SK-N-SH (cell line): ENCODE data around the gene ZBTB22. TPM values are rescaled to one million over a fixed set of nuclear protein-coding genes. Genes with fewer than 3 reads are reported as not detected.
"Not testable (repeated sequence)": the region's sequence is repeated elsewhere in the genome, so short reads cannot be mapped to it uniquely, and the experiment has no call there.

ENCODE experiments used
- CTCF ChIA-PET: fragments of 300-600, 350-600 bp; formaldehyde crosslinking; extraction: SDS; loops from one replicate; lab custom pipeline; 2021; lab: Yijun Ruan, JAX
- POLR2A ChIA-PET: fragments of 350-600 bp; sonication (Branson Sonifier 250); formaldehyde crosslinking; extraction: SDS; loops from one replicate; lab custom pipeline; 2020; ENCODE audit warnings: antibody characterized with exemption, inconsistent platforms; lab: Yijun Ruan, JAX
- DNase-seq: peaks from one replicate; pipeline ENCODE4 v3.0.0; 2012
- H2AFZ ChIP-seq: fragments of 200-600 bp; sonication (generic); 2 replicates; pipeline ENCODE4 v1.8.1; 2016; ENCODE audit warnings: antibody characterized with exemption, mild to moderate bottlenecking, low read depth
- H3F3A ChIP-seq: fragments of 200-600 bp; sonication (generic); replicated peaks from 2 replicates; pipeline ENCODE3; 2016; ENCODE audit warnings: antibody characterized with exemption, mild to moderate bottlenecking; ENCODE audit not compliant: insufficient read depth
- H3K27ac ChIP-seq, 2 experiments: fragments of 200-500 bp in 1 of 2; fragments of 200-600 bp in 1 of 2; sonication (Bioruptor generic) in 1 of 2; sonication (generic), shearing (Covaris generic) in 1 of 2; 2 replicates each; pipeline versions ENCODE4 v1.5.1 to v1.6.1; 2014 to 2016; ENCODE audit warnings: low read depth in 2 of 2, inconsistent platforms in 1 of 2, low read length in 1 of 2, mild to moderate bottlenecking in 1 of 2, mixed read lengths in 1 of 2
- H3K27me3 ChIP-seq: fragments of 200-600 bp; sonication (generic), shearing (Covaris generic); 2 replicates; pipeline ENCODE4 v1.6.1; 2016; ENCODE audit warnings: mixed run types; ENCODE audit not compliant: insufficient read depth
- H3K36me3 ChIP-seq, 2 experiments: fragments of 200-500 bp in 1 of 2; fragments of 200-600 bp in 1 of 2; sonication (Bioruptor generic) in 1 of 2; sonication (generic) in 1 of 2; replicated peaks in 1 of 2; 2 replicates each; pipeline versions ENCODE3 to v1.5.1; 2014 to 2016; ENCODE audit warnings: low read length in 1 of 2, mild to moderate bottlenecking in 1 of 2; ENCODE audit not compliant: insufficient read depth in 2 of 2, control insufficient read depth in 1 of 2
- H3K4me1 ChIP-seq, 2 experiments: fragments of 200-500 bp in 1 of 2; fragments of 200-600 bp in 1 of 2; sonication (Bioruptor generic) in 1 of 2; sonication (generic), shearing (Covaris generic) in 1 of 2; 2 replicates each; pipeline versions ENCODE4 v1.5.1 to v1.6.1; 2014 to 2016; ENCODE audit warnings: low read depth in 1 of 2, low read length in 1 of 2, mixed run types in 1 of 2; ENCODE audit not compliant: insufficient read depth in 2 of 2, control insufficient read depth in 1 of 2
- H3K4me2 ChIP-seq: fragments of 200-600 bp; sonication (generic), shearing (Covaris generic); 2 replicates; pipeline ENCODE4 v1.6.1; 2017; ENCODE audit warnings: mixed run types
- H3K4me3 ChIP-seq, 2 experiments: fragments of 200-500 bp in 1 of 2; fragments of 200-600 bp in 1 of 2; sonication (Bioruptor generic) in 1 of 2; sonication (generic), shearing (Covaris generic) in 1 of 2; 2 replicates each; pipeline versions ENCODE4 v1.5.1 to v1.8.1; 2014 to 2016; ENCODE audit warnings: low read depth in 2 of 2, inconsistent platforms in 1 of 2, low read length in 1 of 2, mild to moderate bottlenecking in 1 of 2, mixed read lengths in 1 of 2, moderate library complexity in 1 of 2
- H3K79me2 ChIP-seq: fragments of 200-600 bp; sonication (generic); 2 replicates; pipeline ENCODE4 v1.8.1; 2017; ENCODE audit warnings: mild to moderate bottlenecking; ENCODE audit not compliant: insufficient read depth
- H3K9ac ChIP-seq: fragments of 200-600 bp; sonication (generic); 2 replicates; pipeline ENCODE4 v1.6.1; 2017; ENCODE audit warnings: mixed run types
- H3K9me2 ChIP-seq: fragments of 200-600 bp; sonication (generic); 2 replicates; pipeline ENCODE4 v1.6.1; 2017; ENCODE audit warnings: mixed run types
- H3K9me3 ChIP-seq: fragments of 200-600 bp; sonication (generic); 2 replicates; pipeline ENCODE4 v1.6.1; 2017; ENCODE audit warnings: mixed run types, mild to moderate bottlenecking, moderate library complexity
- H4K20me1 ChIP-seq: fragments of 200-600 bp; sonication (generic); 2 replicates; pipeline ENCODE4 v1.6.1; 2017; ENCODE audit warnings: mild to moderate bottlenecking, mixed run types; ENCODE audit not compliant: insufficient read depth
- ELF1 ChIP-seq: IDR thresholded peaks from 2 replicates; pipeline ENCODE4 v1.4.0; 2012
- FOXM1 ChIP-seq: IDR thresholded peaks from 2 replicates; pipeline ENCODE4 v1.4.0; 2012; ENCODE audit warnings: low read depth, mild to moderate bottlenecking
- MXI1 ChIP-seq: IDR thresholded peaks from 2 replicates; pipeline ENCODE4 v1.6.1; 2012; ENCODE audit warnings: mild to moderate bottlenecking, low read depth, low read length, improper control_type of control experiment
- PBX3 ChIP-seq: IDR thresholded peaks from 2 replicates; pipeline ENCODE4; 2012
- POLR2AphosphoS5 ChIP-seq: IDR thresholded peaks from 2 replicates; pipeline ENCODE4 v1.6.1; 2012; ENCODE audit warnings: low read depth, low read length
- SMC3 ChIP-seq: IDR thresholded peaks from 2 replicates; pipeline ENCODE4 v1.6.1; 2012; ENCODE audit warnings: low read depth, low read length, improper control_type of control experiment
- WGBS: methylation state at CpG from one replicate; pipeline ENCODE4 v1.1.6; 2017; ENCODE audit warnings: low lambda C conversion rate; 5-methylcytosine and 5-hydroxymethylcytosine counted together
- polyA plus RNA-seq, 3 experiments: library from polyadenylated mRNA; depleted of rRNA; stranded (reverse); fragments of >200 nt; gene quantifications; 2 replicates each; pipeline ENCODE4 v1.2.3, GENCODE V29; 2012

ZBTB22 gene
- polyA plus RNA-seq, 1 of the 3 experiments (the other 2 are of a cell fraction): 19.5 TPM

GRCh38 chr6:33276864-33277662, 40.5 kb downstream of the ZBTB22 start, which contains the start of gene B3GALT4 (continued):
- TF ChIP-seq PBX3: peak; percentile 69; the same call in 1 of the 2 replicates

GRCh38 chr6:33276581-33276863, 41.0 kb downstream of the ZBTB22 start:
- H3K4me2 ChIP-seq: peak overlapping the region; percentile 94; the same call in 1 of the 2 replicates
- no peak overlapping the region for H2AFZ ChIP-seq
- H3K9me2 ChIP-seq: no peaks in the 10 kb centered on the region
- H3K9me3 ChIP-seq: no peaks in the 10 kb centered on the region
- H3K4me1 ChIP-seq: peaks cover 31 to 36% of the 10 kb centered on the region in 2 experiments; a peak in 3 of 4 replicates
- H3K4me3 ChIP-seq: peak overlapping the region; percentile 49 to 76
- CTCF ChIA-PET: interaction anchor here (1.3 to 4.9 kb wide), 7 partner anchors 10 to 28 kb away, joined by 4 to 49 read pairs (median 12); partner anchors contain the start of genes PFDN6, RGL2 and WDR46
- TF ChIP-seq SMC3: no peak
- no peak for TF ChIP-seq ELF1
- no peak for TF ChIP-seq POLR2AphosphoS5
- no peak for TF ChIP-seq FOXM1
- TF ChIP-seq MXI1: peak; percentile 3; the same call in 1 of the 2 replicates
- POLR2A ChIA-PET: interaction anchor here (1.1 to 2.9 kb wide), 6 partner anchors 13 to 149 kb away, joined by 3 to 58 read pairs (median 12); partner anchors contain the start of genes PFDN6, RGL2 and WDR46
- H3K27ac ChIP-seq: peak overlapping the region; percentile 67 to 86
- no peak for DNase-seq
- H3K9ac ChIP-seq: peak overlapping the region; percentile 20; the same call in 1 of the 2 replicates
- peaks cover 46 to 62% of the 10 kb centered on the region in 2 experiments for H3K36me3 ChIP-seq
- no peaks in the 10 kb centered on the region for H3K27me3 ChIP-seq
- H4K20me1 ChIP-seq: peaks cover 47% of the 10 kb centered on the region
- H3K79me2 ChIP-seq: peaks cover 43% of the 10 kb centered on the region
- H3F3A ChIP-seq: peaks cover 82% of the 10 kb centered on the region

GRCh38 chr6:33275795-33276580, 41.6 kb downstream of the ZBTB22 start:
- POLR2A ChIA-PET: interaction anchor here (1.1 to 2.9 kb wide), 3 partner anchors 22 to 150 kb away, joined by 3 to 26 read pairs (median 3); partner anchors contain the start of gene RGL2

More at GRCh38 chr6:33275795-33276580, 41.6 kb downstream of the ZBTB22 start:
- Histone ChIP-seq H3K4me1 (peaks cover 31 to 36% of the 10 kb centered on the region in 2 experiments; a peak in 3 of 4 replicates), H3K79me2 (peaks cover 47% of the 10 kb centered on the region), H3K4me2 (peak overlapping the region; percentile 94), H4K20me1 (peaks cover 47% of the 10 kb centered on the region), H3F3A (peaks cover 82% of the 10 kb centered on the region), H3K36me3 (peaks cover 46 to 56% of the 10 kb centered on the region in 2 experiments), H3K4me3 (peak overlapping the region; percentile 49 to 76), H3K27ac (peak overlapping the region; percentile 86 to 88), H3K9ac (peak overlapping the region; percentile 95; the same call in 1 of the 2 replicates)
- not testable (repeated sequence) for H3K9me2 ChIP-seq, H3K27me3 ChIP-seq, DNase-seq, H2AFZ ChIP-seq, H3K9me3 ChIP-seq
- 67% methylated on average over 16 of the region's 16 CpGs for WGBS
- CTCF ChIA-PET: interaction anchor here (1.2 to 4.9 kb wide), 6 partner anchors 14 to 27 kb away, joined by 3 to 49 read pairs (median 16); partner anchors contain the start of genes PFDN6, RGL2 and WDR46
